HUES48 (cell line): Measurements from ENCODE around the gene VMP1.

Source experiments
- H3K27ac ChIP-seq: one replicate; pipeline ENCODE4 v1.7.0; 2013; ENCODE audit warnings: low read depth, low read length, inconsistent platforms
- H3K27me3 ChIP-seq: 2 replicates; pipeline ENCODE4 v1.6.1; 2013; ENCODE audit warnings: mild to moderate bottlenecking, low read length; ENCODE audit not compliant: control insufficient read depth, insufficient read depth
- H3K36me3 ChIP-seq: 2 replicates; pipeline ENCODE4 v1.6.1; 2013; ENCODE audit warnings: low read length; ENCODE audit not compliant: control insufficient read depth, insufficient read depth
- H3K4me1 ChIP-seq: 2 replicates; pipeline ENCODE4 v1.6.1; 2013; ENCODE audit warnings: mild to moderate bottlenecking, low read length; ENCODE audit not compliant: control insufficient read depth, insufficient read depth
- H3K4me3 ChIP-seq: 2 replicates; pipeline ENCODE4 v1.5.1; 2013; ENCODE audit warnings: mild to moderate bottlenecking, low read depth, low read length
- H3K9ac ChIP-seq: 2 replicates; pipeline ENCODE4 v1.6.1; 2013; ENCODE audit warnings: mild to moderate bottlenecking, low read depth, low read length, moderate library complexity
- H3K9me3 ChIP-seq: 2 replicates; pipeline ENCODE4 v1.6.1; 2013; ENCODE audit warnings: low read length; ENCODE audit not compliant: control insufficient read depth, insufficient read depth

VMP1 gene

GRCh38 chr17:59707149-59707970 lies at the start of gene VMP1, which contains the start of gene PTRH2:
Gene VMP1 (plus strand): TSS chr17:59707654. CDS start chr17:59731447, 23,793 bp downstream.
Gene PTRH2 (minus strand): TSS chr17:59707430. CDS start chr17:59697978, 9,452 bp downstream.
- no peaks in the 10 kb centered on the region for H3K9me3 ChIP-seq
- peaks cover 14% of the 10 kb centered on the region for H3K4me1 ChIP-seq
- H3K27ac ChIP-seq = peak within 1 kb of the TSS; percentile 94
- peak within 1 kb of the TSS; percentile 96 for H3K9ac ChIP-seq
- no peaks in the 10 kb centered on the region for H3K27me3 ChIP-seq
- H3K36me3 ChIP-seq = peaks cover 14% of the 10 kb centered on the region
- peak within 1 kb of the TSS; percentile 91 for H3K4me3 ChIP-seq

- Histone ChIP-seq H3K27me3 (no peaks in the 10 kb centered on the region), H3K27ac (no peak overlapping the region), H3K4me3 (no peak overlapping the region), H3K36me3 (peaks cover 99% of the 10 kb centered on the region), H3K9me3 (no peaks in the 10 kb centered on the region), H3K9ac (no peak overlapping the region), H3K4me1 (no peaks in the 10 kb centered on the region)
Observed at GRCh38 chr17:59666235-59666634, 41.2 kb upstream of the VMP1 start.

GRCh38 chr17:59668816-59669215 lies 38.6 kb upstream of the VMP1 start:
- no peaks in the 10 kb centered on the region for H3K9me3 ChIP-seq
- no peak overlapping the region for H3K9ac ChIP-seq
- no peak overlapping the region for H3K4me3 ChIP-seq
- H3K27ac ChIP-seq = no peak overlapping the region
- H3K36me3 ChIP-seq = peaks cover 100% of the 10 kb centered on the region
- no peaks in the 10 kb centered on the region for H3K4me1 ChIP-seq
- H3K27me3 ChIP-seq = no peaks in the 10 kb centered on the region

DNA sequence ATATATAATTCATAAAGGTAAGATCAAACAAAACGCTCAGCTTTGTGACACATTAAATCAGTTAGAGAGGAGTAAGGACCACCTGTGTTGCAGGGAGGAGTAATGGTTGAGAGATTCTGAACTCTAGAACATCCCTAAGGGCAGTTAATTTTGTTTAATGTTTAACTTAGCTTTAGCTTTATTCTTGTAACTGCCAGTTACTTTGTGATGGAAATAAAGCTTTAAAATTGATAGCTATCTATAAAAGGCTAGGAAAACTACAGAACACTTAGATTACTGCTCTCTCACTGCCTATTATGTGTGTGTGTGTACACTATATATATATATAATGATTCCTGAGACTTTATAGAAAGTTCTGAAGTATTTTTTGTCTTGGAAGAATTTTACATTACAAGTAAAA lies 38.0 kb upstream of the VMP1 start:
- Histone ChIP-seq H3K4me3 (no peak overlapping the region), H3K27ac (no peak overlapping the region), H3K9me3 (no peaks in the 10 kb centered on the region), H3K27me3 (no peaks in the 10 kb centered on the region), H3K9ac (no peak overlapping the region), H3K4me1 (no peaks in the 10 kb centered on the region), H3K36me3 (peaks cover 100% of the 10 kb centered on the region)

DNA sequence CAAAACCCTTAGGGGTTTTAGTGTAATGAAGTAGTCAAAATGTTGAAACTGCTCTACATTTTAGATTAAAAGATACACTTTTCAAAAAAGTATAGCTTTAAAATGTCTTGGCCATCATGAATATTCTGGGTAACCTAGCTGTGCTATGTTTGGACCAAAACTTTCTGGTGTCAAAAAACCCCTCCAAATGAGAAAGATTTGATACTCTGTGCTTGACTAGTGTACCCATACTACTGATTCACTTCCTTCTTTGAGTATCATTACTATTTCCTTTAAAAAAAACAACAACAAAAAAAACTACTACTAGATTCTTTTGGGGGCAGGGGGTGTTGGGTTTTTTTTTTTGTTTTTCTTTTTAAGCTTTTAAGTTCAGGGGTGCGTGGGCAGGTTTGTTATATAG lies 37.5 kb upstream of the VMP1 start:
- Histone ChIP-seq H3K27me3 (no peaks in the 10 kb centered on the region), H3K4me3 (no peak overlapping the region), H3K4me1 (no peaks in the 10 kb centered on the region), H3K36me3 (peaks cover 100% of the 10 kb centered on the region), H3K27ac (no peak overlapping the region), H3K9ac (no peak overlapping the region), H3K9me3 (no peaks in the 10 kb centered on the region)

DNA sequence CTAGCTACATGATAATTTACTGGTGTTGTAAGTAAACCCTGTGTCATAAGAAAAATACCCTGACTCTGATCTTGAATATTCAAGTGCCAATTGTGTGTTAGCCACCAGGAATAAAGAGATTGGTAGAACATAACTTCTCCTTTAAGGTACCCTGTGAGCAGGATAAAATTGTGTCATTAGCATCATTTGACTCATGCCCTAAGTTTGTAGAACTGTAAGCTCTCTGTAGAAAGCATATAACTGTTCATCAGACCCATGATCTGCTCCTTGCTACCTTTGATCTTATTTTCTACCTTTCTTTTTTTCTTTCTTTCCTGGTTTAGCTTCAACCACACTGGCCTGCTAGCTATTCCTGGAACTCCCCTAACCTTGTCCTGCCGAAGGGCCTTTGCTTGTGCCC lies 36.1 kb upstream of the VMP1 start:
- Histone ChIP-seq H3K27me3 (no peaks in the 10 kb centered on the region), H3K36me3 (peaks cover 100% of the 10 kb centered on the region), H3K4me1 (no peaks in the 10 kb centered on the region), H3K4me3 (no peak overlapping the region), H3K27ac (no peak overlapping the region), H3K9ac (no peak overlapping the region), H3K9me3 (no peaks in the 10 kb centered on the region)

DNA sequence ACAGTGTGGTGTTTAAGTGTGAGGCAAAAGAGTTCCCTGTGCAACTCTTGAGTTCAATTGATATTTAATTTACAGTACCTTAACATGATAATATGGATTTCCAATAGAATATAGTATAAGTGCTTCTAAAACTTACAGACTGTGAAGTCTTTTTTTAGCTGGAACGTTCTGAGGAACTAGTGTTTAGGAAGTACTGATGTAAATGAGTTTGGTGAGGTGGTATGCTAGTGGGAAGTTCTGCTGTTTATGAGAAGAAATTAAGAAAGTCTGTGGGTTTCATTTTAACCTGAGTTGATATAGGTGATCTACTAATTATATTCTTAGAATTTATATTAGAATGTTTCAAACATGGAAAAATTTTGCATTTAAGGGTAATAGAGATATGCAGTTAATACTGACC lies 32.2 kb upstream of the VMP1 start:
- H3K9me3 ChIP-seq = no peaks in the 10 kb centered on the region
- H3K4me1 ChIP-seq = no peaks in the 10 kb centered on the region
- no peak overlapping the region for H3K4me3 ChIP-seq
- H3K9ac ChIP-seq = no peak overlapping the region
- peaks cover 100% of the 10 kb centered on the region for H3K36me3 ChIP-seq
- no peak overlapping the region for H3K27ac ChIP-seq
- H3K27me3 ChIP-seq = no peaks in the 10 kb centered on the region

DNA sequence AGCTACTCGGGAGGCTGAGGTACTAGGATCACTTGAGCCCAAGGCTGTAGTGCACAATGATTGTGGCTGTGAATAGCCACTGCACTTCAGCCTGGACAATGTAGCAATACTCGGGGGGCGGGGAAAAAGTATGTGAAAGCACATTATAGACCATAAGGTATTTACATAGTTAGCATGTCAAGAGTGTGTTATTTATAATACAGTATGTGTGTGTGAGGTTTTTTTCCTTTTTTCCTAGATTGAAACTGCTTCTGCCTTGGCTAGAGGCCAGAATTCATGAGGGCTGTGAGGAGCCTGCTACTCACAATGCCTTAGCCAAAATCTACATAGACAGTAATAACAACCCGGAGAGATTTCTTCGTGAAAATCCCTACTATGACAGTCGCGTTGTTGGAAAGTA lies 30.7 kb upstream of the VMP1 start:
- Histone ChIP-seq H3K9me3 (no peaks in the 10 kb centered on the region), H3K4me3 (no peak overlapping the region), H3K36me3 (peaks cover 100% of the 10 kb centered on the region), H3K4me1 (no peaks in the 10 kb centered on the region), H3K9ac (no peak overlapping the region), H3K27ac (no peak overlapping the region), H3K27me3 (no peaks in the 10 kb centered on the region)

GRCh38 chr17:59678918-59679317 lies 28.5 kb upstream of the VMP1 start:
- no peak overlapping the region for H3K4me3 ChIP-seq
- no peak overlapping the region for H3K9ac ChIP-seq
- peaks cover 100% of the 10 kb centered on the region for H3K36me3 ChIP-seq
- no peaks in the 10 kb centered on the region for H3K27me3 ChIP-seq
- no peaks in the 10 kb centered on the region for H3K9me3 ChIP-seq
- no peak overlapping the region for H3K27ac ChIP-seq
- no peaks in the 10 kb centered on the region for H3K4me1 ChIP-seq

DNA sequence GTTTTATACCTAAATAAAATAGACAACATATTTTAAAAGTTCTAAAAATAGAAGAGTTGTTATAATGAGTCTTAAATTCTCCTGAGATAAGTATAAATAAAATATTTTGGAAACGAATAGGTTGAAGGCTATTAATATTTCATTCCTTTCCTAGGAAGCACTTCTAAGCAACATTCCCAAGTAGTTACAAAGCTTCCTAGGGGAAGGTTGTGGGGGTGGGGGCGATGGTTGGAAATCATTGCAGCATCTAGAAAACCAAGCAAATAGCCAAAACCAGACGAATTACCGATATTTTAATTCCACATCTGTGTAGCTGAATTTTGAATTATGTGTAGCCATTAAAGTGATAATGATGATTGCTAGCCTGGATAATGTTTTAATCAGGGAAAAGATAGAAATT lies 27.1 kb upstream of the VMP1 start:
- peaks cover 100% of the 10 kb centered on the region for H3K36me3 ChIP-seq
- H3K9me3 ChIP-seq = no peaks in the 10 kb centered on the region
- no peak overlapping the region for H3K4me3 ChIP-seq
- no peaks in the 10 kb centered on the region for H3K4me1 ChIP-seq
- H3K27me3 ChIP-seq = no peaks in the 10 kb centered on the region
- H3K9ac ChIP-seq = no peak overlapping the region
- no peak overlapping the region for H3K27ac ChIP-seq

GRCh38 chr17:59683283-59683682 lies 24.2 kb upstream of the VMP1 start:
- H3K36me3 ChIP-seq = peaks cover 100% of the 10 kb centered on the region
- no peaks in the 10 kb centered on the region for H3K9me3 ChIP-seq
- H3K4me1 ChIP-seq = no peaks in the 10 kb centered on the region
- H3K27ac ChIP-seq = no peak overlapping the region
- no peak overlapping the region for H3K4me3 ChIP-seq
- H3K27me3 ChIP-seq = no peaks in the 10 kb centered on the region
- H3K9ac ChIP-seq = no peak overlapping the region
